Measurements from ENCODE around the gene CDC7. TPM values are rescaled to one million over a fixed set of nuclear protein-coding genes. Genes with fewer than 3 reads are reported as not detected.
A peak's percentile ranks its signal among the peaks of the same experiment; 100 is the strongest.
"Not testable (repeated sequence)": the region's sequence is repeated elsewhere in the genome, so short reads cannot be mapped to it uniquely, and the experiment has no call there.

The CDC7 gene
- 1 to 10 TPM; 1.1 to 3.8 TPM for total RNA-seq
- long read RNA-seq, transcript CDC7-201 (12 exons, 3,173 nt): major isoform, 6 of 9 reads
- long read RNA-seq, partial matches to known transcripts: 1 of 9 reads
- long read RNA-seq, other reads (novel, unspliced or antisense): 2 of 9 reads

DNA sequence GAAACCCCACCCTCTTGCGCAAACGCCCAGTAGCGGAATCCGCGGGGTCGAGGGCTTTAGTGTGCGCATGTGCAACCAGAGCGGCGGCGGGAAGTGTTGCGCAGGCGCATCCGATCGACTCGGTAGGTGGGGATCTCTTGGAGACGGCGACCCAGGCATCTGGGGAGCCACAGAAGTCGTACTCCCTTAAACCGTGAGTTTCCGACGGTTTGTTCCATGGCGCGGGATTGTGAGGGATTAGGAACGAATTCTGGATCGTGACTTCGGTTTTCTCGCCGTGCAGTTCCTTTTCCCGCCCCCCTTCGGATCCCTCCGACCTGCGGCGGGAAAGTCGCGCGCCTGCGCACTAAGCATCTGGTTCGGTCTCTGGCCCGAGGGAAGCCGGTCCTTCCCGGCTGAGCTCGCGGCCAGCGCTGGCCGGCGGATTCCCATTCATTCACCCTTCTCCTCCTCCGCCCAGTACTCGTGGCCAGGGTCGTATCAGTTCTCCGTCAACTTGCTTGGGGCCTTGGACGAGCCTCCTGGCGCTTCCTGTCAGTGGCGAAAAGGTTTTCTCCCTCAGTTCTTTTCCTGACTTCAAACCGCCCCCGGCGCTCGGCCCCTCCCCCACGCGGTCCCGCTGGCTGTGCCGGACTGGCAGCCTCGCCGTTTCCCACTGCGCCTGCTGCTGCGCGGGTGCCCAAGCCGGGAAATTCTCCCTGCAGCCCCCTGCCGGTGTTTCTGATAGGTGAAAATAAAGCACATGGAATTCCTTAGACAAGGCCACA, at the start of gene CDC7:
Gene CDC7, plus strand, starts transcription at position 96 of the 767 bp plus-strand sequence. CDS start 866 bp downstream, outside the sequence.
- intact Hi-C loops (cut with DNase I, micrococcal nuclease): no loop called here
- peak; percentile 92 for ATAC-seq
- peak; percentile 89 for DNase-seq

- intact Hi-C loops (cut with DNase I, micrococcal nuclease): no loop called here
- ATAC-seq (no peak), DNase-seq (no peak)
Observed at GRCh38 chr1:91454136-91454535, 46.5 kb upstream of the CDC7 start.

GRCh38 chr1:91455334-91455733, 45.3 kb upstream of the CDC7 start:
- DNase-seq (no peak), ATAC-seq (no peak)
- intact Hi-C loops (cut with DNase I, micrococcal nuclease): no loop called here

DNA sequence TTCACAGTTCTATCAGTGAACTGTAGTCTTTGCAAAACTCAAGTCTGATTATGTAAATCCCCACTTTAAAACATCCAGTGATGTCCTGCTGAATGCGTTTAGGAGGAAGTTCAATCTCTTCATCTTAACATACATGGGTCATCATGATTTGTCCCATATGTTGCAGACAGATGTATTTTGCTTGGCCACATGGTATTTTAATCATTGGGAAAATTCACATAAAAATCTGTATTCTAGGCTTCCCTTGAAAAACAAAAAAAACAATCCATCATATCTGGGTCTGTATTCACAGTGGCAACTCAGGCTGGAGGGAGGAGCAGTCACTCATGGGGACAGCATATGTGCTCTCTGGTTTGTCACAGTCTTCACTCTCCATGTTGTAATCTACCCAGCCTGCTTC, 44.8 kb upstream of the CDC7 start:
- DNase-seq: no peak
- ATAC-seq: no peak
- intact Hi-C loops (cut with DNase I, micrococcal nuclease): no loop called here

DNA sequence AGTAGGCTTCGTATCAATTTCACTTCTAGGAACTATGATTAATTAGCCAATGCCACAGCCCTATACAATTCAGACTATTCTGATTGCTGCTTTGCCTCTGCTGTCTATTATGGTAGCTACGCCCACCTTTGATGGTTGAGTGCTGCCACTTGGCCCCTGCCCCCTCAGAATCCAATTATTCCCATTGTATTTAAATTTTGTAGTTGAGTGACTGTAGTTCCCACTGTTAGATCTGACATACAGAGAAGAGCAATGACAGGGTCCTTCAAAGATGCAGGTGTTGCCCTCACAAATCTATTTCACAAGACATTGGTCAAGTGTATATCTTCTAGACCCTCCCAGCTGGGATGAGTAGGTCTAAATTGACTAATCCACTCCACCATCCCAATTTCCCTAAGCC, 35.3 kb upstream of the CDC7 start:
- DNase-seq; intact Hi-C loops (cut with DNase I, micrococcal nuclease); ATAC-seq: not testable (repeated sequence)

DNA sequence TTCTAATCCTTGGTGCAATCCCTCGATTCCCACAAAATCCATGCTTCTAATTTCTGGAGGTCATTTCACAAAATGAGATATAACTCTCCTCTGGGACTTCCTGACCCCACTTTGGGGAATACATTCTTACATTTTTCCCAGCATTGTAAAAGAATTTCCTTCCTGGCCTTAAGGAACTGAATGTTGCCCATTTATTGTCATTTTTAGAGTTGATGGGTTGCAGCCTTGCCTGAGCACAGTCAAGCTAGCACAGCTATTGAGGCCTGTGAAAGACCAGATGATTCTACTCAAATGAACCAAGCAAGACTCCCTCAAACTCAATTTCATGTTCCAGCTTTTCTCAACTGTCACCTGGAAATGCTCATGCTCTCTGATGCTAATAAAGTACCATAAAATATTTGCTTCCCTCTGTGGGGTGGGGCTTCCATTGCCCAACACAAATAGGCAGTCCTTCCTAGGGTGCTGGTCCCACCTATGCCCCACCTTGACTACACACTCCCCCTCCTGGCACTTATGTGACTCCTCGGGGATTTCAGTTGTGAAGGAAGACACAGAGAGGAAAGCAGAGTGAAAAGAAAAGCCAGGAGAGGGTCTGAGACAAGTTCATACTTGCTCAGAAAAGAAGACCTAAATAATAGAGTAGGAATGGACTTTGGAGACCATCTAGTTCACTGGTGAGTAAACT, 24.0 kb upstream of the CDC7 start:
- no peak for DNase-seq
- peak; percentile 44 for ATAC-seq
- intact Hi-C loops (cut with DNase I, micrococcal nuclease): no loop called here

DNA sequence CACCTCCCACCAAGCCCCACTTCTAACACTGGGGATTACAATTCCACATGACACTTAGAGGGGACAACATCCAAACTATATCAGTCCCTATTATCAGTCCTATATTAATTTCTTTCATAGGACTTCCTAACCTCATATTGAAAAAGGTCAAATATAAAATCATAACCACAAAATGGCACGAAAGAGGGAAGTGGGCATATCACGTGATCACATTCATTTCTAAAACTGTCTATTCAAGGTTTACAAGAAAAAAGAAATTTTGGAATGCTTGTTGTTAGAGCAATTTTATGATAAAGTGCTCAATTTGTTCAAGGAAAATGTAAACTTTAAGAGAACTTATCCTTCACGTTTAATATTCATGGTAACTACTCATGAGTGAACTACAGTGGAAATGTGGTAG, 13.2 kb upstream of the CDC7 start:
- intact Hi-C loops (cut with DNase I, micrococcal nuclease): no loop called here
- ATAC-seq (no peak), DNase-seq (no peak)

DNA sequence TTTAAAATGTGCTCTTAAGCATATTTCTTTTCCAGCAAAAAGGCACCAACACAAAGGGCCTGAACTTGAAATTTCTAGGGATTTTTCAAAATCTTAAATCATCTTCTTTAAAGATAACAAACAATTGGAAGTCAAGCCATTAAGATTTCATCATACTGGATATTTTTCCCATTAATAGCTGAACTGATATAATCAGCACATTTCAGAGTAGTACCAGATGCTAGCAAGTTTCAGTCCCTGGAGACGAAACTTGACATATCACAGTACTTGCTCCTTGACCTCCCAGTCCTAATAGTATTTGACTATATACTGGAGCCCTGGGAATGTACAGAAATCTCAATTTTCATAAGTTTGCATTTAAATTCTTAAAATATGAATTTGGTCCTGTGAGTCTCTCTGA, 10.2 kb upstream of the CDC7 start:
- intact Hi-C loops (cut with DNase I, micrococcal nuclease): no loop called here
- no peak for ATAC-seq
- DNase-seq: no peak

DNA sequence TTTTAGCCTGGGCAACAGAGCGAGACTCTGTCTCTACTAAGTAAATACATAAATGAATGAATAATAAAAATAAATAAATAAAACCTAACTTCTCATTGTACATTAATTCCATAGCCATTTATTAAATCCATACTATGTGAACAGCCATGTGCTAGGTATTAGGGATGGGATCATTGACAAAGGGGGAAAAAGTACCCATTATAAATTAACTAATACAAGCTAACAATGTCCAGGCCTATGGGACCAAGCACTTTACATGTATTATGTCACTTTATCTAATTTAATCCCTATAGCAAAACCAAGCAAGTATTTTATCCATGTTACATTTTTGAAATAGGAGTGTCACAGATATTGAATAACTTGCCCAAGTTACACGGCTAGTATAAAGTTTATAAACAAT, 2.6 kb upstream of the CDC7 start:
- intact Hi-C loops (cut with DNase I, micrococcal nuclease): no loop called here
- DNase-seq: no peak
- ATAC-seq: no peak

GRCh38 chr1:91498498-91499245, 2.0 kb upstream of the CDC7 start:
- ATAC-seq (no peak), DNase-seq (no peak)
- intact Hi-C loops (cut with DNase I, micrococcal nuclease): no loop called here

DNA sequence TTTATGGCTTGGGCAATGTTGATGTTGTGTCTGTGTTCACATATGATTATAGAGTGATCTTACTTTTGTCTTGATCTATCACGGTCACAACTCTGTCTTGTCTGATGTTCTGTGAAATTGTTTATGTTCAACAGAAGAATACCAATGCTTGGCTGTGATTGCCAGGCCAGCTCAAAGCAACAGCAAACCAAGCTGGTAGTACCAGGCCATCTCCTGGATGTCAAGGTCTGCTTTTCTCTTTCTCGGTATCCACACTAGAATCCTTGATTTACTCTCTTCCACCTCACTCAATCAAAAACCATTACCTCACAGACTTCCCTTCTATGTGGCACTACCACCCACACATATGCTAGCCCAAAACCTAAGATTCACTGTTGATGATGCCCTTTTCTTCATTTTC, 1.3 kb upstream of the CDC7 start:
- intact Hi-C loops (cut with DNase I, micrococcal nuclease): no loop called here
- ATAC-seq (no peak), DNase-seq (no peak)

DNA sequence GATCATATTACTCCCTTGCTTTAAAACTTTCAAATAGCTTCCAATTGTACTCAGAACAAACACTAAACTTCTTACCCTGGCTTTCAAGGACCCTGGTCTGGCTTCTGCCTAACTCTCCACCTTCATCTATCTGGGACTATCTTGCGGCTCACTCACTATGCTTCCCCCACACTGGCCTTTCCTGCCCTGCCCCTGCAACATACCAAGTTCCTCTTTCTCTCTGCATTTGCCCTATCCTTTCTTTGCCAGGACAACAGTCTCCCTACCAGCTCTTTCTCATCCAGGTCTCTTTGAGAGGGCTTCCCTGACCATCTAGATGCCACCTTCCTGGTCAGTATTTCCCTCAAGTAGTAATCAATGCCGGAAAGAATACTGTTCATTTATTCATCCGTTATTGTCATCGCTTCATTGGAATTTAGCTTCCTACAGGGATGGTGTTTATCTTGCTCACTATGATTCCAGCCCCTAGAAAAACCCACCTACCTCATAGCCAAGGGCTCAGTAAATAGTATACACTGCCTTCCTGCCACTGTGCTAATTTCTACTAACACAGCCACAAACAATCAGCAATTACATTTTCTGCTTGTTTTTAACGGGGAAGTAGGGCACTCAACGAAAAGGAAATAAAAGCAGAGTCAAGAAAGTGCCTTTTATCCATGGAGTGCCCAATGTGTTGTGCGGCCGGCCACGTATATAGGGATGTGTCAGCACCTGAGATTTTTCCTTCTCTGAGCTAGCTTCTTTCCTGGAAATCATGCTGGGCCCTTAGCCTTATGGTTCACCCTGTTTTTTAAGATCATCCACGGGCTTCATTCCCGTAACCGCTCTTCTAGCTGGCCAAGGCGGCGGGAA, 521 bp upstream of the CDC7 start:
- intact Hi-C loops (cut with DNase I, micrococcal nuclease): no loop called here
- no peak for DNase-seq
- no peak for ATAC-seq

DNA sequence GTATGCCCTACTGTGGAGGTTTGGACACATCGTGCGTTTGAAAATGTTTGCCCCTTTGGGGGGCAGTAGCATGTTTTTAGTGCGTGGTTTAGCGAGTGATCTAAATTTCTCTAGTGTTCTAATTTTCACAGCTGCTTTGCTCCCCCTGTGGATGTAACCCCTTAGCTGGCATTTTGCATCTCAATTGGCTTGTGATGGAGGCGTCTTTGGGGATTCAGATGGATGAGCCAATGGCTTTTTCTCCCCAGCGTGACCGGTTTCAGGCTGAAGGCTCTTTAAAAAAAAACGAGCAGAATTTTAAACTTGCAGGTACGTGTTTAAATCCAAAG, 836 bp downstream of the CDC7 start:
- intact Hi-C loops (cut with DNase I, micrococcal nuclease): no loop called here
- ATAC-seq (peak; percentile 19), DNase-seq (no peak)

- ATAC-seq (no peak), DNase-seq (no peak)
- intact Hi-C loops (cut with DNase I, micrococcal nuclease): no loop called here
Observed at GRCh38 chr1:91501971-91502671, 1.5 kb downstream of the CDC7 start.

DNA sequence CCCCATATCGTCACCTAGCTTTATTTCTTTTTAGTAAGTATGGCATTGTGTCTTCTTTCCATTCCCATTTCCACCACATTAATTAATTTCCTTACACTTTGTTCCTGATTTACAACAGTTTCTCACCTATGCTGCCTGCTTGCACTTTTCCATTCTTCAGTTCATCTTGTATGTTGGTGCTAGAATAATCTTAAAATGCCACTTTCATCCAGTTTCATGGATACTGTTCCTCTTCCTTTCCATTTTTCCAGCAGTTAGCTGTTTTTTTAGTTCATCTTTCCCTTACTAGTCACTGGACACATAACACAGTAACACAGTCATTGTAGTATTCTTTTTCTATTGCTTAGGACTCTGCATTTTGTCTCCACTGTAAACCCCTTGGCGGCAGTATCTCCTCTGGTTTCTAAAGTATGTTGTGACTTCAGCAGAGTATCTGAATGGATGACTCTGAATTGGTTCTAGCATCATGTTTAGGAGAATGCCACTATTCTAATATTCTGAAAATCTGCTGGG, 2.1 kb downstream of the CDC7 start:
- ATAC-seq (no peak), DNase-seq (no peak)
- intact Hi-C loops (cut with DNase I, micrococcal nuclease): no loop called here

DNA sequence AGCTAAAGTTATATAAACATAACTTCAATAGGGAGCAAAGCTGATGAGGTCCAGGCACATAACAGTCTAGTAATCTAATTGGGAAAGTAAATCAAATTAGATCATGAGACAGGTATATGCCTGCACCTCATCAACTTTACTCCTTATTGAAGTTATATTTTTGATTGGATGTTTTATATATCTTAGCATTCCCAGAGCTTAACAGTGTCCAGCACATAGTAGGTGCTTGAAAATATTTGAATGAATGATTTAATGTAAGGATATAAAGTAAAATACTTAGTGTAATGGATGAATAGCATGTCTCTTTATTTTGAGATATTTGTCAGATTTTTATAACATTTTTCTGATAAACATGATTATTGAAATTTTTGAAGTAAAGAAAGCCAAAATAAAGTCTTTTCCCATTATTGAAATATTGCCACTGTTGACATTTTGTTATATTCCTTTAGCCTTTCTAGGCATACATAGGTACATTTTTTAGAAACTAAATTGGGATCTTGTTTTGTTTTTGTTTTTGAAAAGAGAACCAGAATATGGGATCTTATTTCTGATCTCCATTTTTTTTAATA, 2.8 kb downstream of the CDC7 start:
- intact Hi-C loops (cut with DNase I, micrococcal nuclease): no loop called here
- DNase-seq: no peak
- ATAC-seq: no peak

DNA sequence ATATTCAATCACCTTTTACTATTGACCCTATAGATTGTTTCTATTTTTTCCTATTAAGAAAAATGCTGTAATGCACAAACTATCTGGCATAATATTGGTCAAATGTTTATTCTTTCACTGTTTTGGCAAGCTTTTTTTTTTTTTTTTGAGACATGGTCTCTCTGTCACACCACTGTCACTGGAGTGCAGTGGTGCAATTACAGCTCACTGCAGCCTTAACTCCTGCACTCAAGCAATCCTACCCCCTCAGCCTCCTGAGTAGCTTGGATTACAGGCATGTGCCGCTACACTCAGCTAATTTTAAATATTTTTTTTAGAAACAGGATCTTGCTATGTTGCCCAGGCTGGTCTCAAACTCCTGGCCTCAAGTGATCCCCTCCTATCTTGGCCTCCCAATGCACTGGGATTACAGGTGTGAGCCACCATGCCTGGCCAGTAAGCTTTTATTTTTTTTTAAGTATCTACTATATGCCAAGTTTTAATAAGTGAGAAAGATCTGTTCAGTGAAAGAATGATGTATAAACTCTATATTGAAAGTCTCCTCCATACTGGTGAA, 3.4 kb downstream of the CDC7 start:
- intact Hi-C loops (cut with DNase I, micrococcal nuclease): no loop called here
- ATAC-seq (no peak), DNase-seq (no peak)

DNA sequence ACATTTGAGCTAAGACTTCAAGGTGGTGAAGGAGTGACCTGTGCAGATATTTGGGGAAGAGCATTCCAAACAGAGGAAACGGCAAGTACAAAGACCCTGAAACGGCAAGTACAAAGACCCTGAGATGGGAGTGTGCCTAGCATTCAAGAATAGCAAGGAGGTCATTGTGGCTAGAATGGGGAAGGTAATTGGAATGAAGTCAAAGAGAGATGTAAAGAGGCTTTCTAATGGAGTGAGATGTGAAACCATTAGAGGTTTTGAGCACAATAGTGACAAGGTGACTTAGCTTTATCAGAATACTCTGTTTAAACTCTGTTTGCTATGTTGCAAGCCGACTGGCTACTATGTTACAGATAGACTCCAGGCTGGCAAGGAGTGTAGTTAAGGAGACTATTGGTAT, 4.4 kb downstream of the CDC7 start:
- DNase-seq (no peak), ATAC-seq (no peak)
- intact Hi-C loops (cut with DNase I, micrococcal nuclease): no loop called here

All from left colon (tissue), 2 donors.